ENCODE measurements around the gene GRIK2.
"Not testable (repeated sequence)": the region's sequence is repeated elsewhere in the genome, so short reads cannot be mapped to it uniquely, and the experiment has no call there.

GRIK2 gene

GRCh38 chr6:101393251-101393828, at the start of gene GRIK2:
GRIK2 (plus strand) TSS chr6:101393708.
- no peak for DNase-seq

GRCh38 chr6:101344885-101345284, 48.6 kb upstream of the GRIK2 start:
- DNase-seq: no peak

- DNase-seq: no peak
These were observed 44.7 kb upstream of the GRIK2 start for GRCh38 chr6:101348816-101349215.

- DNase-seq: not testable (repeated sequence)
These were observed 42.9 kb upstream of the GRIK2 start for GRCh38 chr6:101350631-101351030.

GRCh38 chr6:101351173-101351572, 42.3 kb upstream of the GRIK2 start:
- DNase-seq: no peak

- DNase-seq: no peak
These were observed 41.2 kb upstream of the GRIK2 start for GRCh38 chr6:101352316-101352715.

GRCh38 chr6:101365181-101365580, 28.3 kb upstream of the GRIK2 start:
- no peak for DNase-seq

- DNase-seq: no peak
These were observed 13.6 kb upstream of the GRIK2 start for GRCh38 chr6:101379926-101380325.

- no peak for DNase-seq
These were observed 12.4 kb upstream of the GRIK2 start for GRCh38 chr6:101380897-101381630.

GRCh38 chr6:101383747-101384146, 9.8 kb upstream of the GRIK2 start:
- DNase-seq: not testable (repeated sequence)

GRCh38 chr6:101386982-101387381, 6.5 kb upstream of the GRIK2 start:
- no peak for DNase-seq

- DNase-seq: no peak
These were observed 1.5 kb upstream of the GRIK2 start for GRCh38 chr6:101391772-101392585.

GRCh38 chr6:101392586-101393230, 800 bp upstream of the GRIK2 start:
- DNase-seq: no peak

GRCh38 chr6:101393829-101394251, 332 bp downstream of the GRIK2 start:
- DNase-seq: no peak

GRCh38 chr6:101394936-101395335, 1.4 kb downstream of the GRIK2 start:
- no peak for DNase-seq

GRCh38 chr6:101395345-101395744, 1.8 kb downstream of the GRIK2 start:
- DNase-seq: no peak

- peak in 1 of 2 donors; percentile 2 for DNase-seq
These were observed 3.2 kb downstream of the GRIK2 start for GRCh38 chr6:101396548-101397173.

- DNase-seq: no peak
These were observed 3.7 kb downstream of the GRIK2 start for GRCh38 chr6:101397199-101397598.

GRCh38 chr6:101398716-101399615, 5.5 kb downstream of the GRIK2 start:
- no peak for DNase-seq

GRCh38 chr6:101399616-101400162, 6.2 kb downstream of the GRIK2 start:
- no peak for DNase-seq
